Urinary bladder (tissue), 4 donors: ENCODE data around the gene VSIG1. TPM values are rescaled to one million over a fixed set of nuclear protein-coding genes. Genes with fewer than 3 reads are reported as not detected.

Experiments
- DNase-seq: peaks from one replicate; pipeline ENCODE4 v3.0.0-alpha.2; 2015; ENCODE audit errors: extremely low spot score
- H3K27ac ChIP-seq: one replicate; pipeline ENCODE4 v1.5.1; 2013; ENCODE audit warnings: low read depth, mild to moderate bottlenecking, moderate library complexity
- H3K36me3 ChIP-seq: one replicate; pipeline ENCODE4 v1.6.1; 2013; ENCODE audit warnings: mild to moderate bottlenecking, moderate library complexity; ENCODE audit not compliant: insufficient read depth
- H3K4me1 ChIP-seq: one replicate; pipeline ENCODE4 v1.6.1; 2013; ENCODE audit warnings: mild to moderate bottlenecking, moderate library complexity; ENCODE audit not compliant: insufficient read depth
- H3K4me3 ChIP-seq: one replicate; pipeline ENCODE4 v1.5.1; 2013; ENCODE audit warnings: low read depth, low read length
- WGBS: extraction: QIAGEN DNeasy Blood & Tissue Kit; methylation state at CpG from one replicate; pipeline ENCODE4 v1.1.7; 2013; 5-methylcytosine and 5-hydroxymethylcytosine counted together
- polyA plus RNA-seq: library from polyadenylated mRNA; stranded (reverse); fragments of 200-250 nt; gene quantifications from one replicate; pipeline ENCODE4 v1.2.3, GENCODE V29; 2013
- total RNA-seq: library from RNA; depleted of rRNA; stranded (reverse); fragments of >200 nt; gene quantifications from one replicate; pipeline ENCODE4 v1.2.3, GENCODE V29; 2014
- donor health status: healthy with polysubstance abuse.
- donor health status: healthy.

VSIG1 gene
- total and polyA plus RNA-seq, 2 donors, result 0.29 to 0.37 TPM

DNA sequence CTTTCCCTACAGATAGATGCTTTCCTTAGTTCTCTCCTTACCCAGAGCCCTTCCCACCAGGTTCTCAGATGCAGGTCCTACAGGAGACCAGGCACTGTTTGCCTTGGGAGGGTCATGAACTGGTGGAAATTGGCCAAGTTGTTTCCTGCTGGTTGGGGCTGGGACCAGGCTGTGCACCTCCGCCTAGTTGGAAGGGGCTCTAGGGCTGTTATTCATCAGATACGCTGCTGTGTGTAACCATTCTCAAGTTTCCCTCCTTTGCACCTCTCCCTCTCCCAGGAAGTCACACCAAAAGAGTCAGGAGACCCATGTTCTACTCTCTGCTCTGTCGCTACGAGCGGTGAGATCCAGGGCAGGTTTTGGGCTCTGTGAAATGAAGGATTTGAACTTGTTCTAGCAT lies 11.9 kb upstream of the VSIG1 start:
- H3K4me1 ChIP-seq, result no peaks in the 10 kb centered on the region
- H3K27ac ChIP-seq, result no peak overlapping the region
- H3K36me3 ChIP-seq, result no peaks in the 10 kb centered on the region
- H3K4me3 ChIP-seq, result no peak overlapping the region
- no peak for DNase-seq
- WGBS, result 86% methylated on average over 5 of the region's 5 CpGs

DNA sequence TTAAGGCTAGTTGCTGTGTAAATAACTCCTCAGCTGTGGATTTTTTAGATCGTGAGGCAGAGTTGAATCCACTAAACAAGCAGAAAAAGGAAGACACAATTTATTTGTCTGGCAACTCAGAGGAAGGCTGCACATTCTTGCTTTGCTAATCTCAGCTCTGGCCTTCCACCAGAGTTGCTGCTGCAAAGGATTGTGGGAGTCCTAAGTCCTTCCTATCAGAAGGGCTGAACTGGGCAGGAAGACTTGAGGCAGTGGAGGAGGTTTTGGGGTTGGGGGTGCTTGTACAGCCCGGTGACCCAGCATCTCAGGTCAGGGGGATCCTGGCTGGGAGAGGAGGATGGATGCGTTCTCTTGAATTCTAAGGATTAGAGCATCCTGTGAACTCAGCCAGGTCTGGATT lies 11.0 kb upstream of the VSIG1 start:
- WGBS, result 36% methylated on average over 3 of the region's 3 CpGs
- Histone ChIP-seq H3K4me3 (no peak overlapping the region), H3K4me1 (no peaks in the 10 kb centered on the region), H3K36me3 (no peaks in the 10 kb centered on the region), H3K27ac (no peak overlapping the region)
- DNase-seq, result no peak

DNA sequence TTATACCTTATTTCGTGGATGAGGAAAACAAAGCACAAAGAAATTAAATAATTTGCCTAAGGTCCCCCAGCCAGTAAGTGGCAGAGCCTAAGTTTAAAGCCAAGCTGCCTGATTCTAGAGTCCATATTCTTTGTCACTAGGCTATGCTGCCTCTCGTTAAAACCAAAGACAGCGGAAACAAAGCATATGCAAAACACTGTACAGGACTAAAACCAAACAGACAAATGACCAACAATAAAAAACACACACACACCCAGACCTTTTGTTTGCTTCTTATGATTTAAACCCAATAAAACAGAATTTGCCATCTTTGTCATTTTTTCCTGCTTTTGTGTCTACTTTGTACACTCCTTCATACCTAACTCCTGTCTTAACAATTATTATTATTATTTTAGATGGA lies 10.1 kb upstream of the VSIG1 start:
- Histone ChIP-seq H3K4me1 (no peaks in the 10 kb centered on the region), H3K27ac (no peak overlapping the region), H3K4me3 (no peak overlapping the region), H3K36me3 (no peaks in the 10 kb centered on the region)
- 87% methylated on average over 3 of the region's 3 CpGs for WGBS
- no peak for DNase-seq

DNA sequence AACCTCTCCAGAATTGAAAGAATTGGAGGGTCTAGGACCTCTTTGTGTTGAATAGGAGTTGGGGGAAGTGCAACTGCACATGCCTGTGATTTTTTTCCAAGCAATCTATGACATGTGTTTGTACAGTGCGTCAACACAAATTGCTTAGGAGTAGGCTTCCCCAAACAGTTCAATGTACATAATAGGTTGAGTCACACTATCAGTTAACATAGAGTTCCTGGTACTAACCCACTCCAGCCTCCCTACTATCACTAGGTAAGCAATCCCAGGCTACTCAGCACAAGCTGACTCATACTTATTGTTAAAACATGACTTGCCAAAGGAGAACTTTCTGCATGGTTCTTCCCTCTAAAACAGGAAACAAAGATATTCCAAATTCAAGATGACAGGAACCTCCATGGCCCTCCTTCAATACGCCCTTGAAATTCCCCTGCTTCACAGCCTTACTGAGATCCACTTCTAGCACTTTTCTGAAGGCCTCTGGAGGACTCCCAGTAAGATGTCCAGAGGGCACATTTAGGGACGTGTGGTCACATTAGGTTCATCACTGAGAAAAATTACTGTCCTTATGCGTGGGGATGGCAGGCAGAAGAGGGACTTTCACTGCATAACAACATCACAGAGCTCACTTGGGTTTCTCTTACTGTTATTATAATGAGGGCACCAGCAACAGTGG lies 8.4 kb upstream of the VSIG1 start:
- 84% methylated on average over 4 of the region's 4 CpGs for whole genome bisulfite sequencing

DNA sequence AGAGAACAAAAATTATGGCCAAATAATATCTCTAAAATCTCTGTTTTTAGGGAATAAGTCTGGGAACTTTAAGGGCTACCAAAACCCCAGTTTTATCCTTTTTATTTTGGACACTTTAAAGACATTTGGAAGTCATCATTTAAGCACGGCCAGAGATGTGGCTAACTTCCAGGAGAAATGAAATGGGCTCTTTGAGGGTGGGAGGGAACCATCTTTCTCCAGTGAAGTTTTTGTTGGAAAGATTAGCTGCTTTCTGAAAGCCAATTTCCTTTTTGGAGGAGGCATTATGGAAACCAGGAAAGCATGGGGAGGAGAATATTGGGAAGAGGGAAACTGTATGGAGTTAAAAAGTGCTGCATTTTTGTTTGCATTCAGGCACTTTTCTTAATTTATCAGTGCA lies 4.8 kb downstream of the VSIG1 start:
- WGBS, result 30% methylated on average over 1 of the region's 1 CpG
- no peaks in the 10 kb centered on the region for H3K36me3 ChIP-seq
- H3K4me1 ChIP-seq, result no peaks in the 10 kb centered on the region
- no peak overlapping the region for H3K4me3 ChIP-seq
- no peak overlapping the region for H3K27ac ChIP-seq
- peak; percentile 20 for DNase-seq

More for the DNA sequence above, 8.4 kb upstream of the VSIG1 start:
- no peak for DNase-seq
- Histone ChIP-seq H3K4me3 (no peak overlapping the region), H3K36me3 (no peaks in the 10 kb centered on the region), H3K27ac (no peak overlapping the region), H3K4me1 (no peaks in the 10 kb centered on the region)

DNA sequence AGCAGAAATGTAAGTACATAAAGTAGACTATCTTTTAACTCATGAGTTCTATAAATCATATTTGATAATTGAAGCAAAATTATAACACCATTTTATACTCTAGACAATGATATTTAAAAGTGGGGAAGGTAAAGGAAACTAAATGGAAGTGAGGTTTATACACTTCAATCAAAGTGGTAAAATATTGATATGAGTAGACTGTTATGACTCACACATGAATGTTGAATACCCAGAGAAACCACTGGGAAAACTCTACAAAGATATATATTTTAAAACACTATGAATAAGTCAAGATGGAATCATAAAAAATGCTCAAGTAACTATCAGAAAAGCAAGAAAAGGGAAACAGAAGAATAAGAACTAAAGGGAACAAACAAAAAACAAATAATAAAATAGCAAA lies 8.4 kb downstream of the VSIG1 start:
- Histone ChIP-seq H3K27ac (no peak overlapping the region), H3K4me3 (no peak overlapping the region)

DNA sequence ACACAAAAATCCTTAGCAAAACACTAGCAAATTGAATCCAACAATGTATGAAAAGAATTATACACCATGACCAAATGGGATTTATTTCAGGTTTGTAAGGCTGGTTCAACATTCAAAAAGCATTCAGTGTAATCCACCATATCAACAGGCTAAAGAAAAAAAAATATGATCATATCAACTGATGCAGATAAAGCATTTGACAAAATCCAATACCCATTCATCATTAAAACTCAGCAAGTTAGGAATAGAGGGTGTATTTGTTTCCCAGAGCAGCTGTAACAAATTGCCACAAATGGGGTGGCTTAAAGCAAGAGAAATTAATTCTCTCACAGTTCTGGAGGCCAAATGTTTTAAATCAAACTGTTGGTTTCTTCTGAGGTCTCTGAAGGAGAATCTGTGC lies 10.7 kb downstream of the VSIG1 start:
- DNase-seq, result no peak
- Histone ChIP-seq H3K36me3 (no peaks in the 10 kb centered on the region), H3K4me3 (no peak overlapping the region), H3K4me1 (no peaks in the 10 kb centered on the region), H3K27ac (no peak overlapping the region)

More for the DNA sequence above, 8.4 kb downstream of the VSIG1 start:
- DNase-seq, result no peak
- H3K4me1 ChIP-seq, result no peaks in the 10 kb centered on the region
- H3K36me3 ChIP-seq, result no peaks in the 10 kb centered on the region

DNA sequence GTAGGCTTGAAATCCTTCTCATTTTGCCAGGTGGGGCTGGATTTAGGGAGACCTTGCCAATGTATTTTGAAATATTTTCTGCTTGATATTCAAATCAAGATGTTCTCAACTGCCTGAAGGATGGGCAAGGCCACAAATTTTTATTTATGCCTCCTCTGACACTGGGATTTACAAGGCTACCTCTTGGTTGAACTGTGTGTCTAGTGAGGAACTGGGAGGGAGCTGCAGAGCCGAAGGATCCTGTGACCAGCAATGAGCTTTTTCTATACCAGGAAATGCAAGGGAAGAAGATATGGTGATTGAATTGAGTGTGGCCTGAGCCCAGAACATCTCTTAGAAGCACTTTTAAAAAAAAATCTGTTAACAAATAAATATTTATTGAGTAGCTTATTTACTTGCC lies 14.9 kb downstream of the VSIG1 start:
- 85% methylated on average over 1 of the region's 1 CpG for WGBS
- Histone ChIP-seq H3K36me3 (no peaks in the 10 kb centered on the region), H3K4me3 (no peak overlapping the region), H3K27ac (no peak overlapping the region), H3K4me1 (no peaks in the 10 kb centered on the region)
- no peak for DNase-seq

DNA sequence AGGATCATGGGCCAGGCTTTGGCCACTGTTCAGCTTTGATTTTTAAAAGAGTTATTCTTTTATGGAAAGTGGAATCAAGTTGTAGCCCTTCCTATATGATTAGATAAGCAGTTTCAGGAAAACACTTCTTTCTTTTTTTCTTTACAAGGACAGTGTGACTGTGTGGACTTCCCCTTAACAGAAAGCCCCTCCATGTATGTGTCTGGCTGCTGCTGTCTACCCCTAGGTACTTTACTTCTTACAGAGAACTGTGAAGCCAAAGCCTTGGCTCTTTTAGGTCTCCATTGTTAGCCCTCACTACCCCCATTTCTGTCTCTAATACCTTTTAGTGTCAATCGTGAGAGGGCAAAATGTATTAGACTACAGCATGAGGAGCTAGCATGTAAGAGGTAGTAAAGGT lies 19.1 kb downstream of the VSIG1 start:
- Histone ChIP-seq H3K36me3 (no peaks in the 10 kb centered on the region), H3K27ac (no peak overlapping the region), H3K4me3 (no peak overlapping the region), H3K4me1 (no peaks in the 10 kb centered on the region)
- DNase-seq, result no peak
- 90% methylated on average over 1 of the region's 1 CpG for WGBS

DNA sequence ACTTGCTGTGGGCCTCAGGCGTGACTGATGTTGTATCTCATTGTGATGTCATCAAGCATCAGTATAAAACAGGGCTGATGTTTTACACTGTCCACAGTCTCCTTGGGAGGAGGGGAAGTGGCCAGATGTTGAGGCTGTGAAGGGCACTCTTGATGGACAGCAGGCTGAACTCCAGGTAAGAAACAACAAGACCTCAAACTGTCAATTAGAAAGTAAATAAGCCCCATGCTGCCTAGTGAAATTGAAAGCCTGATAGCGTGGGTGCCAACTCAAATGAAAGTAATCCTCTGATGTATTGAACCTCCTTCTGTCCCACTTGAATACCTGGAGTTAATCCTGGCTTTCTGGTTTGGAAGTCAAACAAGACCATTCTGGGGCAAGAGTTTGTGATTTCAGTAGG lies 19.7 kb downstream of the VSIG1 start:
- 90% methylated on average over 2 of the region's 2 CpGs for WGBS
- H3K4me1 ChIP-seq, result no peaks in the 10 kb centered on the region
- no peaks in the 10 kb centered on the region for H3K36me3 ChIP-seq
- no peak for DNase-seq
- no peak overlapping the region for H3K27ac ChIP-seq
- H3K4me3 ChIP-seq, result no peak overlapping the region

DNA sequence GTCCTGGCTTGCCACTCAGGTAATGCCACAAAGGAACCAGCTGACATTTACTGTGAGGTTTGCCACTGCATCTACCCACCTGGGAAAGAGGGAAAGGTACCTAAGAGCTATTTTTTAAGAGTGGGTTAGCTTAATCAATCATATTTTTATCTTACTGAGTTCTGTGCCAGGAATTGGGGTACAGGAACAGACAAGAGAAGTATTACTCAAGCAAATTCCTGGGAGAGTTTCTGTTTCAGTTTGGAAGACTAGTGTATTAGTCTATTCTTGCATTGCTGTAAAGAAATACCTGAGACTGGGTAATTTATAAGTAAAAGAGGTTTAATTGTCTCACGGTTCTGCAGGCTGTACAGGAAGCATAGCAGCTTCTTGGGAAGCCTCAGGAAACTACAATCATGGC lies 23.3 kb downstream of the VSIG1 start:
- WGBS, result 69% methylated on average over 1 of the region's 1 CpG
- Histone ChIP-seq H3K4me1 (no peaks in the 10 kb centered on the region), H3K27ac (no peak overlapping the region)

DNA sequence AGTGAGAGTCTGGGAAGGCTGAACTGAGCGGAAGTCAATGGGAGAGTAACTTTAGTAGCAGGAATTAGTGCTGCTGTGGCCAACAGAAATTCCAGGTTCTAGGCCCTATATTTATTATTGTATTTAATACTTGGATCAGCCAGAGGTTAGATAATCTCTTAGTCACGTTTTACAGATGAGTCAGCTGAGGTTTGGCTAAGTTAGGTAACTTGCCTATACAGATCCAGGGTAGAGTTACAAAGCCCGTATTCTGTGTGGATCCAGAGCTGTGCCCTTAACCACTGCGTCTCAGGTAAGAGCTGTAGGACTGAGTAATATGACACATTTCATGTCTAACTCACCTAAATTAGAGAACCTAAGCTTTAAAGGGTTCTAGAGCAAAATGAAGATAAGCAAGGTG lies 26.0 kb downstream of the VSIG1 start:
- Histone ChIP-seq H3K4me3 (no peak overlapping the region), H3K36me3 (no peaks in the 10 kb centered on the region), H3K27ac (no peak overlapping the region), H3K4me1 (no peaks in the 10 kb centered on the region)
- no peak for DNase-seq
- WGBS, result 68% methylated on average over 4 of the region's 4 CpGs

More for the DNA sequence above, 23.3 kb downstream of the VSIG1 start:
- Histone ChIP-seq H3K4me3 (no peak overlapping the region), H3K36me3 (no peaks in the 10 kb centered on the region)
- no peak for DNase-seq

DNA sequence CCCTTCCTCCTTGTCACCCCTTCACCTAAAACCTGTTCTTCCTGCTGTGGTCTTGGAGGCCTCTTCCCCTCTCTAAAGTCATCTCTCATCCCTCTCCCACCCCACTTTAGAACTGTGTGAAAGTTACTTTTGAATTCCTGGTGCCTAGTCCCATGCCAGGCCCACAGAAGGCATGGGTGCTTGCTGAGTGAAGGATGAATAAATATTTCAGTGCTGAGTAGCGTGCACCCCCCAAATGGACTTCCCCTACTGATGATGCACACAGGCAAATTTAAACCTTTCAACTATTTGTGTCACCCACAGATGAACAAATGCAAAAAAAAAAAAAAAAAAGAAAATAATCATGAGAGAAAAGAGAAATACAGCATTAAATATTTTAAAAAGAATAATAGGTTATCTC lies 26.7 kb downstream of the VSIG1 start:
- 96% methylated on average over 1 of the region's 1 CpG for WGBS

DNA sequence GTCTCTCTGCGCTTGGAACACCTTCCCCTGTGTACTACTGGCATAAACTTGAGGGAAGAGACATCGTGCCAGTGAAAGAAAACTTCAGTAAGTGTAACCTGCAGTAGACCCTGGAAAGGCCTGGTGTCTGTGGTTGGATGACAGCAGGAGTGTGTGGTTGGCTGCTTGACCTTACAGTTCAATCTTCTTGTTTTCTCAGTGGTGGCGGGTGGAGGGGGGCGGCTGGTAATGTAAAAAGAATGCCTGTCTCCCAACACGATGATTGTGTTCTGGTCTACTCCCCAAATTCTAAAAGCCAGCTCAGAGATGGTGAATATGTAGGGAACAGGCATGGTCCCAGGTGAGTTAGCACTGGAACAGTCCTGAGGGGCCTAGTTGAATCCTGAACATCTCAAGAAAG lies 27.9 kb downstream of the VSIG1 start:
- DNase-seq, result no peak
- Histone ChIP-seq H3K27ac (no peak overlapping the region), H3K36me3 (no peaks in the 10 kb centered on the region), H3K4me1 (no peaks in the 10 kb centered on the region), H3K4me3 (no peak overlapping the region)
- WGBS, result 85% methylated on average over 5 of the region's 5 CpGs

More for the DNA sequence above, 26.7 kb downstream of the VSIG1 start:
- Histone ChIP-seq H3K4me3 (no peak overlapping the region), H3K36me3 (no peaks in the 10 kb centered on the region), H3K4me1 (no peaks in the 10 kb centered on the region), H3K27ac (no peak overlapping the region)
- DNase-seq, result no peak

DNA sequence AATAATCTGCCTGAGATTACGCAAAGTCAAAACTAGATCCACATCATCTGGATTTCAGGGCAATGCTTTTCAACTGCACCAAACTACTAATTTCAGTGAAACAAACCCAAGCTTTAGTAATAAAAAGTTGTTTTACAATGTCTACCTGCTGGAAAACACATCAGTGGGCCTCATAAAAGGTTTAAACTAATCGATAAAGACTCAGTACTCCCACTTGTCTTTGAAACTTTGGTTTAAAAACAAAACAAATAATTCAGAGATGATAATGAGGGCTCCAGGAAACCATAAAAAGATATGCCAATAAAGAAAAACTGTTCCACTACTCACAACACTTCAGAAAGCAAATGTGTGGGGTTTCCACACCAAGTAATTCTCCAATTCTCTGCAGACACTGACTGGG lies 36.2 kb downstream of the VSIG1 start:
- Histone ChIP-seq H3K4me3 (no peak overlapping the region), H3K4me1 (no peaks in the 10 kb centered on the region), H3K36me3 (no peaks in the 10 kb centered on the region), H3K27ac (no peak overlapping the region)
- DNase-seq, result no peak
- WGBS, result 84% methylated on average over 2 of the region's 2 CpGs
